GM19193 (cell line): ENCODE data around the gene BCL2.

Source experiments
- POLR2A ChIP-seq: IDR thresholded peaks from 4 replicates; pipeline ENCODE4 v1.6.1; 2011; ENCODE audit not compliant: insufficient read depth, insufficient read length; ENCODE audit errors: extremely low read depth

The BCL2 gene

DNA sequence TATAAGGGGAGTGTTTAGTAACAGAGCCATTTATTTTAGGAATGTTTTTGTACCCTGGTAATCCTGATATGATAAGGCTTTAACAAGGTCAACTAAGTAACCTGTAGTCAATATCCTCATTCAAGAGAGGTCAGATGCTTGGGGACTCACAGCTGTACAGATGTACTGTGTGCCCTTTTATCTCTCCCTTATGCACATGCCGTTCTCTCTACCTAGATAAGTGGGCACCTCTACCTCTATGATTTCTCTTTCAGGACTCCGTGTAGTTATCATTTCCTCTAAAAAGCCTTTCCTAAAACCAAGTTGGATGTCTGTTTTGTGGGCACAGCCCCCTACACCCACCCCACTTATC lies 132.4 kb downstream of the BCL2 start:
- TF ChIP-seq POLR2A, result no peak

DNA sequence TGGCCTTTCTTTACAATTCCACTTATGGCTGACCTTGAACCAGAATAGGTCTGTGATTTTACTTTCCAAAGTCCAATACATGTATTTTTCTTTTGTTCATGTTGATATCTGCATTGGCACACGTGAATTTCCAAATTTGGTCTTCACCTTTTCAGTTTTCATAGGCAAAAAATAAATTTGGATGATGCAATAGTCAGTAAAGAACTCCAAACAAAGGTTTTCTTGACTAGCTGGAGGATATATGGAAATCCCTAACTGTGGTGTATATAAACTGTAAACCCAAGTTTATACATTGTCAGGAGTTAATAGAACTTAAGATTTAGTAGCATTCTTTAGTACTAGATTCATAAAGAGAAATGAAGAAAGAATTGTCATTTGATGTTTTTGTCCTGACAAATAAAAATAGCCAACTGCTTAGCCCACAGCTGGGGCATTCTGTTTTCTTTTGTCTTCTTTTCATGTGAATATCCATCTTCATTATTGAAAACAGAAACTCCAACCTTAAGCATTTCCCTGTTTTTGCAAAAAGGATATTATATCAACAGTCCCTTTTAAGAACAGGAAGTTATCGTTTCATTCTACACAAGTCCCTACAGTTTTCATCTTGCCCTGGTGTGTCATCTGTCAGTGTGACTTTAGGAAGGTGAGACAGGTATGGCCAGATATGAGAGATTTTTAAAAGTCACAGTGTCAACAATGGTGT lies 132.9 kb downstream of the BCL2 start:
- TF ChIP-seq POLR2A, result no peak

DNA sequence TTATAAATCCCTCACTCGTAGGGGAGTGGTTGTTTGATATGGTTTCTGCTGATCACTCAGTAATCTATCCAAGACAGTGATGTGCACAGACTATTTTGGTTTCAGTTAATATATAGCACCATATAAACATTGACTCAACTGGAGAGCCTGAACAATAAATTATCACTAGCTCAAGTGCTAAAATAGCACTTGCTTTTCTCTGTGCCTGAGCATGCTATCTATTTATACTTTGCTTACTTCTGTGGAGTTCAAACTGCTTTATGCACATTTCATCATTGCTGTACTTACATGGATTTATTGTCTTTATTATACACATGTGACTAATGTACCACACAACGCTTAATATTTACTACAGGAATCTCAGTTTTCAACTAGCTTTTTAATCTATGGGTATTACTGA lies 133.6 kb downstream of the BCL2 start:
- no peak for TF ChIP-seq POLR2A

DNA sequence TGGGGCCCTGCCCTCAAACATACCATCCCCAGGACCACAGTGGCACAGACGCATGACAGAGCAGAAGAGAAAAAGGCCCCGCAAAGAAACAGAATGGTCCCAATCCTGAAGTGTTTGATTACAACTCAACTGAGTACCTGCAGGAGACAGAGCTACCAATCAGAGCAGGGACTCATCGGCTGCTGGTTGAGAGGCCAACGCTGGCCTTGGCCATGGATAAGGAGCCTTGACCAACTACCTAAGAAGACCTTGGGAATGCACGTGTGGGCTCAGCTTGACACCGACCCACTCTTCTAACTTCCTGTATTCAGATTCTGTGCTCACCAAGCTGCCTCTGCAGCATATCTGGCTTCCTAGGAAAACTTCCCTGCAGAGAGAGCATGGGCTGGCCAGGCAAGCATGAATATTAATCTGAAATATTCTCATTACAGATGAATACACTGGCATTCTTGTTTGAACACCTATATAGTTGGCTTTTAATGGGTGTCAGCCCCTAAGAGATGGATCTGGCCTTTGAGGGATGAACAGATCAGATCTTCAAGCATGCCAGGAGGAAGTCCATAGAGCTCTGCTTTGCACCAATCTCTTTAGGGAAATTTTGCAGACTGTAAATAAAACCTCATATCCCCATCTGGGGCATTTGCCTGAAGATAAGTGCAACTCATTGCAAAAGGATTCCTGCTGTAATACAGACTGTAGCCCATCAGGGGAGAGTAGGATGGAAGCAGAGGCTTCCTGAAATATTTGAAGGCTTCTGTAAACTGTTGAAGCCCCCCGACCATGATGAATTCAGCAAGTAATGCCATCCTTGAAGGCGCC lies 135.4 kb downstream of the BCL2 start:
- no peak for TF ChIP-seq POLR2A

DNA sequence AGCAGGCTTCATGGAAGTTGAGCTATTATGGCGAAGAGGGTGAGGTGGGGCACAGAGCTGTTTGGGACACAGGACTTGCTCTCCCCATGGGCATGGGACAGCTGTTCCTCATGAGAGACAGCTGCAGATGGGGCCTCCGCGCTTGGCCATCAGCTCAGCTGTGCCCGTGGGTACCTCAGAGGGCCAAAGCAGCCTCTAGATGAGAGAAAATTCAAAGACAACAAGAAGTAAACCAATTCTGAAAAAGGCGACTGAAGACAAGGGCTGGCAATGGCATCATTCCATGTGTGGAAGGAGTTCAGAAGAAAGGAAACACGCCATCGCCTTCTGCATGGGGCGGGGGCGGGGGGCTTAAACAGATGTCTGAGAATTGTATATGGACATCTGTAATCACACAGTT lies 136.2 kb downstream of the BCL2 start:
- TF ChIP-seq POLR2A, result no peak

DNA sequence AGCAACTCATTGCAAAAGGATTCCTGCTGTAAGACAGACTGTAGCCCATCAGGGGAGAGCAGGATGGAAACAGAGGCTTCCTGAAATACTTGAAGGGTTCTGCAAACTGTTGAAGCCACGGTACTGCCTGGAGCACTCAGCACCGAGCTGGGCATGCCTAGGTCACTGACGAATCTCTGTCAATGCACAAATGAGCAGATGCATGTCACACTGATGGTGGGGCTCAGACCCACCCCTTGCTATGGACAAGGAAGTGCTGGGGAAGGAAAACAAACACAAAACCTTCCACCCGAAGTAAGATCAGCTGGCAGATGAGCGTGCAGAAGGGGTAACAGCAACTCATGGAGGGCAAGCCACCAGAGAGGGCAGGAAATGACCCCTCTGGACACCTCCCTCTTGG lies 136.7 kb downstream of the BCL2 start:
- peak; percentile 35 for TF ChIP-seq POLR2A

DNA sequence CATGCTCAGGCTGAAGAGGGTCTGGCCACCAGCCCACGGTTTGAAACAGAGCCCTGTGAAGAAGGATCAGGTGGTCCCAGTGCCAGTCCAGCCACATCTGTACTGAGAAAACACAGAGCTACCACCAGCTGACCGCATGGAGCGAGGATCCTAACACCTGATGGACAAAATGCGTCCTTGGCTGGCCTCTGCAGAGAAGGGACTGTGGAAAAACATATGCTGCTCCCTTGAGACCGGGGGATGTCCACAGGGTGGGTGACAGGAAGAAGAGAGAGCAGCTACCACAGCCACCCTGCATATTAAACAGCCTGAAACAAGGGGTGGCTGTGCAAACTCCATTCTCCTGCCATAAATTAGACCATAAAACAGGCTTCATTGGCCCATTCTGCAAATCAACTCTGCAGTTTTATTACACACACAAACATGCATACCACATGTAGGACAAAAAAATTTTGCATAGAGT lies 137.2 kb downstream of the BCL2 start:
- TF ChIP-seq POLR2A, result peak; percentile 22

DNA sequence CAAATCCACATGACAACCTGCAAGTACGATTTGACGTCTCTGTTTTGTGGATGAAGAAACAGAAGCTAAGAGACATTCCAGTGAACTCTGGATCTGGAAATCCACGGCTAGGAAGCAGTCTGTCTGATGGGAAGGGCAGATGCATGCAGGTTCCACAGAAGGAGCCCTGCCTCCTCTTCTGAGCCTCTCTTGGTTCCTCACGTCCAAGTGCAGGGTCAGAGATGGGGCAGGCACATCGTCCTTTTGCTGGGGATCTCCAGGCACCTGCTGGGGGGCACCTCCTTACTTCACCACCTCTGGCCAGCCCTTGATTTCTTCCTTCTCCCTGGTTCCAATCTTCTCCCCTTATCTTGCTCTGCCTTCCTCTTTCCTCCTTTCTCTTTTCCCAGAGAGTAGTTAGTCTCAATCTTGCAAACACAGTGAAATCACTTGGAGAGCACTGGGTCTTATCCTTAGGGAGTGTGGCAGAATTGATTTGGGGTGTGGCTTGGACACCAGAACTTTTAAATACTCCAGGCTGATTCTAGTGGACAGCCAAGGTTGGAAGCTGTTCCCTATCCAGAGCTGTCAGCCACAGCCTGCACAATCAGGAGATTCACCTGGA lies 137.8 kb downstream of the BCL2 start:
- TF ChIP-seq POLR2A, result no peak

DNA sequence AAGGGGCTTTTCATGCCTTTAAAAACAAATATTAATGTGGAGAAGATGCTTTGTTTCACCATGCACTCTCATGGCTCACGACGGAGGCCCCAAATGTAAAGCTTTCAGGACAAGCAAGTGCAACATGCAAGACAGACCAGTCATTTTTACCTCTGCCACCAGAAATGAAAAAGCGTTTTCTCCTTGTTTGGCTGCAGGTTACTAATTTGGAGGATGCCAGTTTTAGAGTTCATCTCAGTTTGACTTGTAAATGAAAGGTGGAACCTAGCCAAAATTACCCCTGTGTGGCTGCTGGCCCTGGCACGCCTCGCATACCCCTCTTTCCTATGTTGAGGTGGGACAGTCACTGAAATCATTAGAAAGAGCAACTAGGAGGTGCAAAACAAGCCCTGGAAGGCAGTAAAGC lies 138.6 kb downstream of the BCL2 start:
- TF ChIP-seq POLR2A, result peak; percentile 34

DNA sequence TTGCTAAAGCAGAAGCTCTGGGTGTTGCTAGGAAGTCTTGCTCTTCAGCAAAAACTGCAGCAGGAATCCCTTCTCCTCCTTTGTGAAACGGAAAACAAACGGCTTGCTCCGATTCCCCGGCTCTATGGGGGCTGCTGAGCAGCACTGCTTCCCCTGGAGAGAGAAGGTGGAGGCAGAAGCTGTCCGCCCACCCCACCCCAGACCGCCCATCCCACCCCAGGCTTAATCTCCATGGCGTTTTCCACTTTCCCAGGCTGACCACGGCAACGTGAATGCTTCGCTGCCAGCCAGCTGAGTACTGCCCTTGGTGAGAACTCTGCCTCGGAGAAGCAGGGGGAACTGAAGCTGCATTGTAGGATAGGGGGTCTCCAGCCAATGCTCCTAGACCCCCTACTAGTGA lies 139.2 kb downstream of the BCL2 start:
- no peak for TF ChIP-seq POLR2A

DNA sequence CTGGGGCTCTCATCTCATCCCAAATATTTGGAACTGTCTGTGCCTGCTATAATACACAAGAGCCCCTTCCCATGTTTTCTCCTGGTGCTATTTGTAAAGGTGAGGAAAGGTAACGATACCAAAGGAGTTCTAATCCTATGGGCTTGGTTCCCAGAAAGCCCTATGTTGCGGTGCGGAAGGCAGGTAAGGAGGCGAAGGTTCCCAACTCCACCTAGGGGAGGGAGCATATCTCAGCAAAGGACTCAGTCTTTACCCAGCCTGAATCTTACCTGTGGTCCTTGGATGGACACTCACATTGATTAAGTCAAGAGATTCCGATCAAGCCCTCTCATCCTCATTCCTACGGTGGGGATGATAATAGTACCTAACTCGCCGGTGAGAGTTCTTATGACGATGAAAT lies 140.1 kb downstream of the BCL2 start:
- no peak for TF ChIP-seq POLR2A

DNA sequence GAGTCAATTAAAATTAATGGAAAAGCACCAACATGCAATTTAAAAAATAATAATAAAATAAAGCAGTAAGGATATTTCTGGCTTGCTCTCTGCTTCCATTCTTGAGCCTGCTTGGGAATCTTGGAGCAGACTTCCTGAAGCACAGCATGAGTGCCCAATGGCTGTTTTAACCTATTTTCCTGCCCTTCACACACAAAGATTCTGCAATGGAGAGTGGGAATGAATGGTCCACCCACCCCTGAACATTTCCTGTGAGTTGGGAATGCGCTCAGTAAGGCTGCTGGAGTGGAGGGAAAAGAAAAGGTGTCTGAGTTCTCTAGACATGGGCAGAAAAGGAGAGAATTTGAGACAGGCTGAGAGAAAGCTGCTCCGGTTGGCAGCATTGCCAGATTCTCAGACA lies 140.6 kb downstream of the BCL2 start:
- no peak for TF ChIP-seq POLR2A

DNA sequence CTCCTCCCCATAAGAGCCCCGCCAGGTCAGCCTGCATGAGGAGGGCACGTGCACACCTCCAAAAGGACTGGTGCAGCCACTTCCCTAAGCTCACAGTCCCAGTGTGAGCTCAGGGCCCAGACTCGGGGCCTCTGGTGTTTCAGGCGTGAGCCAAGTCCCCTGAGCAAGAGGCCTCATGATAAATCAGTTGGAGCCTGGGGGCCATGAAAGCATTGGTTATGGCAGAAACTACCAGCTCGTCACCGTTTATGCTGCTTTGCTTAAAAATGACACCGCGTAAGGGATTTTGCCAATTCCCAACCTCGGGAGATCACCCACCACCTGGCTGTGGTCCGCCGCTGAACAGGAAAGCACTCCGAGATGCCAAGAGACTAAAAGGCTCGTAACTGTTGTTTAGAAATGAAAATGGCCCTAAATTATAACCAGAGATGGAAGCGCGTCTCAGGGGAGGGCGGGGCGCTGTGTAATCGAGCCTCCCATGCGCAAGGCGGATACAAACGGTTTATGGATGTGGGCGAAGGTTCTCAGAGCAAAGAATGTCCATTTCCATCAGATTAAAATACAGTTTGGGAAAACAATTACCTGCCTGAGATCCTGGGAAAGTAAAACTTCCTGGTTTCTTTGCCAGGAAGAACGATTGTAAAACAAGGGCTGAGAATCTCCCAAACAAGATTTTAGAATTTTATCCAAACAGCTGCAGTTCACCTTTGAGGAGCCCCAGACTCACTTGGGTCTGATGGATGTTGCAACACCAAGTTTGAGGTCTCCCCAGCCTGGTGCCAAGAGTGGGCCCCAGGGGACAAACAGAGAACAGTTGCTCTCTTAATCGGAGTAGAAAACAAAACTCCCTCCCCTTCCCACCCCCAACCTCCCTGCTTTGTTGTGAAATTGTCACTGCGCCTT lies 141.4 kb downstream of the BCL2 start:
- no peak for TF ChIP-seq POLR2A

DNA sequence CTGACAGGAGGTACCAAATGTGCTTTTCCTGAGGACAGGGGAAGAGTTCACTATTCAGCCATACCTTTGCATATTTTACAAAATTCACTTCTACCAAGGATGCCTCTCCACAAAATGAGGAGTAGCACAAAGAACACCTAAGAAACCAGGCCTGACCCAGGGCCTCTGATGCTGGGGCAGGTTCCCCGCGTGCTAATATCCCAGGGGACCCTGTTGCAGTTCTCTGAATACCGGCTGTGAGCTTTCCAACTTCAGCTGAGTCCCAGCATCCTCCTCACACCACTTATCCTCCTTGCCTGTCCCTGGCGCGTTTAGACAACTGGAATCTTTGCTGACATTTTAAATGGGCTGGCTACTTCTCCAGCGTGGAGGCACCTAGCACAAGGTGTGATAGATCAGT lies 142.3 kb downstream of the BCL2 start:
- TF ChIP-seq POLR2A, result no peak

DNA sequence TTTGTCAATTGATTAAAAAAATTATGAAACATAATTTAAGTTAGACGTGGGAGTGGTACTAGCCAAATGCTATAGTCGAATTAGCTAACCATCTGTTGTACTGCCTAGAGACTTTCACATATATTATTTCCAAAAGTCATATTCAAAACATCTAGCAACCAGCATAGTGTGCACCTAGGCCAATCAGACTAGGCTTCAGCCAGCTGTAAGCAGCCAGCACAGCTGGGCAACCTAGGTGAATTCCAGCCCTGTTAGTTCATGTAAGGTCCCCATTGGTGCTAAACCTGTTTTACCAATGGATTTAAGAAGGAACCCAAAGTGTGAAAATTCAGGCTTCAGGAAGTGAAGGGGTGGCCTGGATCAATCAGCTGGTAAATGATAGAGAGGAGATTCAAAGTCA lies 144.3 kb downstream of the BCL2 start:
- no peak for TF ChIP-seq POLR2A
